ENCODE data around the gene INMT. TPM values are rescaled to one million over a fixed set of nuclear protein-coding genes. Genes with fewer than 3 reads are reported as not detected.

The INMT gene
- total RNA-seq, 1 donor from 2014 or later, result 44.0 TPM

- DNase-seq (ENCODE audit: low spot score), result no peak
These were observed 24.6 kb upstream of the INMT start for GRCh38 chr7:30727061-30727945.

- no peak for DNase-seq (ENCODE audit: low spot score)
These were observed 23.3 kb upstream of the INMT start for GRCh38 chr7:30728591-30729100.

- DNase-seq (ENCODE audit: low spot score), result no peak
These were observed 22.3 kb upstream of the INMT start for GRCh38 chr7:30729642-30730041.

GRCh38 chr7:30730097-30730496, 21.8 kb upstream of the INMT start:
- no peak for DNase-seq (ENCODE audit: low spot score)

GRCh38 chr7:30730996-30731395, 20.9 kb upstream of the INMT start:
- no peak for DNase-seq (ENCODE audit: low spot score)

GRCh38 chr7:30731581-30731980, 20.4 kb upstream of the INMT start:
- no peak for DNase-seq (ENCODE audit: low spot score)

- DNase-seq (ENCODE audit: low spot score), result no peak
These were observed 19.3 kb upstream of the INMT start for GRCh38 chr7:30732606-30733005.

- no peak for DNase-seq (ENCODE audit: low spot score)
These were observed 18.7 kb upstream of the INMT start for GRCh38 chr7:30733216-30733615.

- no peak for DNase-seq (ENCODE audit: low spot score)
These were observed 18.2 kb upstream of the INMT start for GRCh38 chr7:30733691-30734090.

- no peak for DNase-seq (ENCODE audit: low spot score)
These were observed 17.4 kb upstream of the INMT start for GRCh38 chr7:30734497-30734896.

GRCh38 chr7:30735631-30736030, 16.3 kb upstream of the INMT start:
- no peak for DNase-seq (ENCODE audit: low spot score)

GRCh38 chr7:30736291-30736690, 15.6 kb upstream of the INMT start:
- no peak for DNase-seq (ENCODE audit: low spot score)

- no peak for DNase-seq (ENCODE audit: low spot score)
These were observed 13.7 kb upstream of the INMT start for GRCh38 chr7:30738026-30738915.

GRCh38 chr7:30739691-30740090, 12.2 kb upstream of the INMT start:
- DNase-seq (ENCODE audit: low spot score), result no peak

- no peak for DNase-seq (ENCODE audit: low spot score)
These were observed 11.3 kb upstream of the INMT start for GRCh38 chr7:30740417-30741181.

GRCh38 chr7:30741289-30741688, 10.6 kb upstream of the INMT start:
- no peak for DNase-seq (ENCODE audit: low spot score)

GRCh38 chr7:30743371-30744074, 8.4 kb upstream of the INMT start:
- DNase-seq (ENCODE audit: low spot score), result no peak

GRCh38 chr7:30744075-30744417, 7.9 kb upstream of the INMT start:
- no peak for DNase-seq (ENCODE audit: low spot score)

- DNase-seq (ENCODE audit: low spot score), result no peak
These were observed 6.5 kb upstream of the INMT start for GRCh38 chr7:30745261-30745941.

GRCh38 chr7:30750010-30750409, 1.9 kb upstream of the INMT start:
- DNase-seq (ENCODE audit: low spot score), result no peak
